Peyer's patch (tissue), 4 donors: ENCODE measurements around the gene CACYBP.

ENCODE experiments used
- POLR2A ChIP-seq, 2 donors: fragments of 450-650 bp; IDR thresholded peaks; one replicate each; pipeline ENCODE4 v1.5.1; 2017; ENCODE audit warnings: antibody characterized with exemption in 2 of 2, mild to moderate bottlenecking in 2 of 2, moderate library complexity in 2 of 2
- TF ChIP-seq, protein P1 (sequence below), 6 experiments: fragments of 450-650 bp in 4 of 6; fragments of 200-600 bp in 2 of 6; sonication (generic) in 1 of 6; IDR thresholded peaks; one replicate each; pipeline ENCODE4 v1.5.1; 2017 to 2019; ENCODE audit warnings: antibody characterized with exemption in 6 of 6, mild to moderate bottlenecking in 3 of 6, moderate library complexity in 1 of 6

DNA sequence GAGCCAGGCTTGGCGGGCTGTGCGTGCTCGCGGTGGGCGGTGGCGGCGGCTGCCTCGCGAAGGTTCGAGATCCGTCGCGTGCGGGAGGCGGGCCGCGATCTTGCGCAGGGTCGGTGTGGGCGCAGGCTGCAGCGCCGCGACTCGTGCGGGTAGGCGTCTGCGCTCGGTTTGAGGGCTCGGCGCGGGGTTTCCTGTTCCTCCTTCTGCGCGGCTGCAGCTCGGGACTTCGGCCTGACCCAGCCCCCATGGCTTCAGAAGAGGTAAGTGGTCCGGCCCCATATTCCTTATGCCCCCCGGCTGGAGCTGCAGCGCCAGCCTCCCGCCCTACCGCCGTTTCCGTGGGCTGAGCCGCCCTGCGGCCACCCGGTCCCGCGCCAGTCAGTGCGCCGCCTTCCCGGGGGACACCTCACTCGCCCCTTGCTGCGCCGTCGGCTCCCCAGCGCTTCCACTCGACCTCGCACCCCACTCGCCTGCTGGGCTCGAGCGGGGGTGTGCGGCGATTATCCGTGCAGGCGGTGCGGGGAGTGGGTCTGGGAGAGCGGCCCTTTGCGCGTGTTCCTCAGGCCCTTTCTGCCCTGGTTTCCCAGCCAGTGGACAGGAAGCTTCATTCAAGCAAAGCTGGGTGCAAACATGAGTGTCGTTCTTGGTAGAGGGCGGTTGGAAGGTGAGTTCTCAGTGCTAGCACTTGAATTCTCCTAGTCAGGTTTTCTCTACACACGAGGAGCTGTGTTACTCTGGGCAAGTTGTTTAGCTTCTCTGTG lies at the start of gene CACYBP:
- TF ChIP-seq, protein P1, sequence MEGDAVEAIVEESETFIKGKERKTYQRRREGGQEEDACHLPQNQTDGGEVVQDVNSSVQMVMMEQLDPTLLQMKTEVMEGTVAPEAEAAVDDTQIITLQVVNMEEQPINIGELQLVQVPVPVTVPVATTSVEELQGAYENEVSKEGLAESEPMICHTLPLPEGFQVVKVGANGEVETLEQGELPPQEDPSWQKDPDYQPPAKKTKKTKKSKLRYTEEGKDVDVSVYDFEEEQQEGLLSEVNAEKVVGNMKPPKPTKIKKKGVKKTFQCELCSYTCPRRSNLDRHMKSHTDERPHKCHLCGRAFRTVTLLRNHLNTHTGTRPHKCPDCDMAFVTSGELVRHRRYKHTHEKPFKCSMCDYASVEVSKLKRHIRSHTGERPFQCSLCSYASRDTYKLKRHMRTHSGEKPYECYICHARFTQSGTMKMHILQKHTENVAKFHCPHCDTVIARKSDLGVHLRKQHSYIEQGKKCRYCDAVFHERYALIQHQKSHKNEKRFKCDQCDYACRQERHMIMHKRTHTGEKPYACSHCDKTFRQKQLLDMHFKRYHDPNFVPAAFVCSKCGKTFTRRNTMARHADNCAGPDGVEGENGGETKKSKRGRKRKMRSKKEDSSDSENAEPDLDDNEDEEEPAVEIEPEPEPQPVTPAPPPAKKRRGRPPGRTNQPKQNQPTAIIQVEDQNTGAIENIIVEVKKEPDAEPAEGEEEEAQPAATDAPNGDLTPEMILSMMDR (IDR thresholded peaks at IDR 0.05) = no peak
- TF ChIP-seq POLR2A (IDR thresholded peaks at IDR 0.05) = peak in 1 of 2 donors; percentile 8
